ENCODE results near the gene ACTG1. TPM values are rescaled to one million over a fixed set of nuclear protein-coding genes. Genes with fewer than 3 reads are reported as not detected.

Gene ACTG1
- total and polyA plus RNA-seq, 9 of the 15 experiments (the other 6 are each of a cell fraction or from before 2014, with no cell fraction given) = 224 to 1,775 (median 568) TPM

DNA sequence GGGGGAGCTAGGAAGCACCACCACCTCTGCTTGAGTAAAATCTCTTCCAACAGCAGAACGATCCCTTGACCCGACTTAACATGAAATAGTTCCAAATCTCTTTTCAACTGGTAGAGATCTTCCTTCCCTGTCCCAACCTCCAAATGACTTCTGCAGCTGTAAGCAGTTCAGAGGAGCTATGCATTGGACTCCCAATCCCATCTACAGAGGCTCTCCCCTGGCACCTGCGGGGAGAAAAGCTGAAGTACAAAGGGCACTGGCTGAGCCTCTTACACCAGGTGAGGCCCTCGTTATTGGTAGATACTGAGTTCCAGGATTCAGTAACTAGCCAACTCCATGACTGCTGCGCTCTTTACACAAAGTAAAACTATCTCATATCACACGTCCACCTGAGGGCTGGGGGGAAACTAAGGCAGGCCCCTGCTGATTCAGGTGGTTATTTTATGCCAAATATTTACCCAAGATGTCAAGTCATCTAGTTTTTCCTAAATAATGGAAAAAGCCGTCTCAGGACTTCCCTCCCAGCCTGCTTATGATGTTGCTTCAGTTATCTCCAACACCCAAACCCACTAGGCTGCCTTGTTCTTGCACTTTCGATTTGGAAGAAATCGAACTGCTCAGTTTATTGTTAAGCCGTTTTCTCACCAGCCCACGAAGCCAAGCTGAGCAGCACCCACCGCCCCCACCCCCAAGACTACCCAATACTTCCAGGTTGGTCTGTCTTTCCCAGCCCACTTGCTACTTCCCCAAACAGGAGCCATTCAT, 3.2 kb downstream of the ACTG1 start (continued):
- no peak for TF ChIP-seq PURB (CRISPR knock-in tag; IDR thresholded peaks at IDR 0.05; ENCODE audit: low read depth)
- no peak for TF ChIP-seq NFATC3 (IDR thresholded peaks at IDR 0.05)
- TF ChIP-seq FUS (optimal IDR thresholded peaks at IDR 0.05; ENCODE audit: low read depth, low read length) = no peak
- TF ChIP-seq, protein P1, sequence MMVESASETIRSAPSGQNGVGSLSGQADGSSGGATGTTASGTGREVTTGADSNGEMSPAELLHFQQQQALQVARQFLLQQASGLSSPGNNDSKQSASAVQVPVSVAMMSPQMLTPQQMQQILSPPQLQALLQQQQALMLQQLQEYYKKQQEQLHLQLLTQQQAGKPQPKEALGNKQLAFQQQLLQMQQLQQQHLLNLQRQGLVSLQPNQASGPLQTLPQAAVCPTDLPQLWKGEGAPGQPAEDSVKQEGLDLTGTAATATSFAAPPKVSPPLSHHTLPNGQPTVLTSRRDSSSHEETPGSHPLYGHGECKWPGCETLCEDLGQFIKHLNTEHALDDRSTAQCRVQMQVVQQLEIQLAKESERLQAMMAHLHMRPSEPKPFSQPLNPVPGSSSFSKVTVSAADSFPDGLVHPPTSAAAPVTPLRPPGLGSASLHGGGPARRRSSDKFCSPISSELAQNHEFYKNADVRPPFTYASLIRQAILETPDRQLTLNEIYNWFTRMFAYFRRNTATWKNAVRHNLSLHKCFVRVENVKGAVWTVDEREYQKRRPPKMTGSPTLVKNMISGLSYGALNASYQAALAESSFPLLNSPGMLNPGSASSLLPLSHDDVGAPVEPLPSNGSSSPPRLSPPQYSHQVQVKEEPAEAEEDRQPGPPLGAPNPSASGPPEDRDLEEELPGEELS (CRISPR knock-in tag; IDR thresholded peaks at IDR 0.05; ENCODE audit: borderline replicate concordance) = no peak
- TF ChIP-seq, protein P2, sequence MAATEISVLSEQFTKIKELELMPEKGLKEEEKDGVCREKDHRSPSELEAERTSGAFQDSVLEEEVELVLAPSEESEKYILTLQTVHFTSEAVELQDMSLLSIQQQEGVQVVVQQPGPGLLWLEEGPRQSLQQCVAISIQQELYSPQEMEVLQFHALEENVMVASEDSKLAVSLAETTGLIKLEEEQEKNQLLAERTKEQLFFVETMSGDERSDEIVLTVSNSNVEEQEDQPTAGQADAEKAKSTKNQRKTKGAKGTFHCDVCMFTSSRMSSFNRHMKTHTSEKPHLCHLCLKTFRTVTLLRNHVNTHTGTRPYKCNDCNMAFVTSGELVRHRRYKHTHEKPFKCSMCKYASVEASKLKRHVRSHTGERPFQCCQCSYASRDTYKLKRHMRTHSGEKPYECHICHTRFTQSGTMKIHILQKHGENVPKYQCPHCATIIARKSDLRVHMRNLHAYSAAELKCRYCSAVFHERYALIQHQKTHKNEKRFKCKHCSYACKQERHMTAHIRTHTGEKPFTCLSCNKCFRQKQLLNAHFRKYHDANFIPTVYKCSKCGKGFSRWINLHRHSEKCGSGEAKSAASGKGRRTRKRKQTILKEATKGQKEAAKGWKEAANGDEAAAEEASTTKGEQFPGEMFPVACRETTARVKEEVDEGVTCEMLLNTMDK (IDR thresholded peaks at IDR 0.05; ENCODE audit: borderline replicate concordance, insufficient read depth, low read depth, low read length, poor library complexity, severe bottlenecking) = no peak
- TF ChIP-seq, protein P3, sequence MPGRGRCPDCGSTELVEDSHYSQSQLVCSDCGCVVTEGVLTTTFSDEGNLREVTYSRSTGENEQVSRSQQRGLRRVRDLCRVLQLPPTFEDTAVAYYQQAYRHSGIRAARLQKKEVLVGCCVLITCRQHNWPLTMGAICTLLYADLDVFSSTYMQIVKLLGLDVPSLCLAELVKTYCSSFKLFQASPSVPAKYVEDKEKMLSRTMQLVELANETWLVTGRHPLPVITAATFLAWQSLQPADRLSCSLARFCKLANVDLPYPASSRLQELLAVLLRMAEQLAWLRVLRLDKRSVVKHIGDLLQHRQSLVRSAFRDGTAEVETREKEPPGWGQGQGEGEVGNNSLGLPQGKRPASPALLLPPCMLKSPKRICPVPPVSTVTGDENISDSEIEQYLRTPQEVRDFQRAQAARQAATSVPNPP (IDR thresholded peaks at IDR 0.05; ENCODE audit: borderline replicate concordance, insufficient read depth, insufficient read length) = no peak
- TF ChIP-seq ESRRB (CRISPR knock-in tag; IDR thresholded peaks at IDR 0.05; ENCODE audit: borderline replicate concordance) = peak; percentile 15; the same call in 1 of the 2 replicates
- TF ChIP-seq PRPF4 (IDR thresholded peaks at IDR 0.05; ENCODE audit: insufficient read depth, low read depth, low read length, poor library complexity, severe bottlenecking) = no peak
- TF ChIP-seq OTX1 (CRISPR knock-in tag; IDR thresholded peaks at IDR 0.05) = peak; percentile 70
- no peak for TF ChIP-seq XRCC4 (IDR thresholded peaks at IDR 0.05; ENCODE audit: extremely low read depth, insufficient read depth, insufficient read length)
- no peak for TF ChIP-seq C11orf30 (IDR thresholded peaks at IDR 0.05; ENCODE audit: low read depth)
- 0 out of 2 replicates have a peak, but pooled peaks have one; percentile 15 for TF ChIP-seq MTA3 (IDR thresholded peaks at IDR 0.05; ENCODE audit: borderline replicate concordance)
- TF ChIP-seq, protein P4, sequence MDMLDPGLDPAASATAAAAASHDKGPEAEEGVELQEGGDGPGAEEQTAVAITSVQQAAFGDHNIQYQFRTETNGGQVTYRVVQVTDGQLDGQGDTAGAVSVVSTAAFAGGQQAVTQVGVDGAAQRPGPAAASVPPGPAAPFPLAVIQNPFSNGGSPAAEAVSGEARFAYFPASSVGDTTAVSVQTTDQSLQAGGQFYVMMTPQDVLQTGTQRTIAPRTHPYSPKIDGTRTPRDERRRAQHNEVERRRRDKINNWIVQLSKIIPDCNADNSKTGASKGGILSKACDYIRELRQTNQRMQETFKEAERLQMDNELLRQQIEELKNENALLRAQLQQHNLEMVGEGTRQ (CRISPR knock-in tag; IDR thresholded peaks at IDR 0.05) = no peak
- TF ChIP-seq POLR2G (IDR thresholded peaks at IDR 0.05; ENCODE audit: low read depth, low read length) = 0 out of 2 replicates have a peak, but pooled peaks have one; percentile 3
- TF ChIP-seq ZNF274 (IDR thresholded peaks at IDR 0.05; ENCODE audit: borderline replicate concordance, low read depth, low read length) = no peak
- 0 out of 2 replicates have a peak, but pooled peaks have one; percentile 39 for TF ChIP-seq ZSCAN32 (CRISPR knock-in tag; IDR thresholded peaks at IDR 0.05)
- TF ChIP-seq, protein P5, sequence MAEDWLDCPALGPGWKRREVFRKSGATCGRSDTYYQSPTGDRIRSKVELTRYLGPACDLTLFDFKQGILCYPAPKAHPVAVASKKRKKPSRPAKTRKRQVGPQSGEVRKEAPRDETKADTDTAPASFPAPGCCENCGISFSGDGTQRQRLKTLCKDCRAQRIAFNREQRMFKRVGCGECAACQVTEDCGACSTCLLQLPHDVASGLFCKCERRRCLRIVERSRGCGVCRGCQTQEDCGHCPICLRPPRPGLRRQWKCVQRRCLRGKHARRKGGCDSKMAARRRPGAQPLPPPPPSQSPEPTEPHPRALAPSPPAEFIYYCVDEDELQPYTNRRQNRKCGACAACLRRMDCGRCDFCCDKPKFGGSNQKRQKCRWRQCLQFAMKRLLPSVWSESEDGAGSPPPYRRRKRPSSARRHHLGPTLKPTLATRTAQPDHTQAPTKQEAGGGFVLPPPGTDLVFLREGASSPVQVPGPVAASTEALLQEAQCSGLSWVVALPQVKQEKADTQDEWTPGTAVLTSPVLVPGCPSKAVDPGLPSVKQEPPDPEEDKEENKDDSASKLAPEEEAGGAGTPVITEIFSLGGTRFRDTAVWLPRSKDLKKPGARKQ (CRISPR knock-in tag; IDR thresholded peaks at IDR 0.05) = no peak
- no peak for TF ChIP-seq NCOA2 (IDR thresholded peaks at IDR 0.05; ENCODE audit: partially characterized antibody in 2 of 2)
- no peak for TF ChIP-seq CC2D1A (IDR thresholded peaks at IDR 0.05)

Measured in K562 (cell line).